ENCODE results near the gene TP53RK. TPM values are rescaled to one million over a fixed set of nuclear protein-coding genes. Genes with fewer than 3 reads are reported as not detected.

TP53RK gene
- total RNA-seq, 4 donors from 2014 or later: 12.4 to 26.7 (median 18.3) TPM

DNA sequence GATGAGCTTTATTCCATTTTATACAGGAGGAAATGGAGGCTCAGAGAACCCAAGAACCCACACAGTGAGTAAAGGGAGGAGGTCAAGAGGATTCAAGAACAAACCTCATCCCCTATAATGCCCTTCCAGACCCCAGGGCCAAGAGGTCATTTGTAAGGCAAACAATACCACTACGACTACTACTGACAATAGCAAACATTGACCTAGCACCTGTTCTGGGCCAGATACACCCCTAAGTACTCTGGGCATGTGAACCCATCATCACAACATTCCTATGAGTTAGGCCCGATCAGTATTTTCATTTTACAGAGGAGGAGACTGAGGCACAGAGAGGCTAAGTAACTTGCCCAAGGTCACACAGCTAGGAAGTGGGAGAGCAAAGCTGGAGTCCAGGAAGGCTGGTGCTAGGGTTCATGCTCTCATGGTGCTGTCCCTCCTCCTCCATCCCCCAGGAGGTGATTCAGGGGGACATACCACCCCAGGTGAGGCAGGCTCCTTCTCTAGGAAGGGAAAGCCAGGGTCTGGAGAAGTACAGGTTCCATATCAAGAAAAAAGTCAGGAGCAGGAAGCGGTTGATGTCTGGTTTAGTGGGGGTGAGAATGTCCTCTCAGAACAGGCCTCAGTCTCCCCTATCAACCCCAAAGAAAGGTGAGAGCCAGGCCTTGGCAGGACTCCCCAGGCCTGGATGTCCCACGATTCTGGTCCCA lies 51.7 kb downstream of the TP53RK start:
- H3K4me3 ChIP-seq: no peak overlapping the region
- H3K4me1 ChIP-seq: no peaks in the 10 kb centered on the region
- 79 to 100% methylated on average over 1 to 4 of the region's 4 CpGs for WGBS, 2 donors (ENCODE audit: low coverage in 1 of 2)
- intact Hi-C loops (cut with DNase I; ENCODE audit: low total_unique reads): no loop called here
- H3K9me3 ChIP-seq: no peaks in the 10 kb centered on the region
- TF ChIP-seq EP300 (IDR thresholded peaks at IDR 0.05; ENCODE audit: low read depth) (no peak), CTCF (IDR thresholded peaks at IDR 0.05) (no peak), POLR2A (IDR thresholded peaks at IDR 0.05) (no peak), POLR2AphosphoS5 (IDR thresholded peaks at IDR 0.05) (no peak)
- H3K27me3 ChIP-seq: no peaks in the 10 kb centered on the region
- no peak overlapping the region for H3K27ac ChIP-seq
- no peak for DNase-seq
- no peaks in the 10 kb centered on the region for H3K36me3 ChIP-seq
- in situ Hi-C loops (cut with MboI; ENCODE audit: low pct_ligation_motif_present in 1 of 4, low pct_unique_long_range_greater_than_20kb in 1 of 4, low sequenced_read_pairs in 3 of 4): no loop called here

GRCh38 chr20:46637020-46637419 lies 52.2 kb downstream of the TP53RK start:
- no peak for TF ChIP-seq POLR2A (IDR thresholded peaks at IDR 0.05)
- TF ChIP-seq CTCF (IDR thresholded peaks at IDR 0.05): no peak
- no peak for TF ChIP-seq POLR2AphosphoS5 (IDR thresholded peaks at IDR 0.05)
- no peak for TF ChIP-seq EP300 (IDR thresholded peaks at IDR 0.05; ENCODE audit: low read depth)
- Histone ChIP-seq H3K9me3 (no peaks in the 10 kb centered on the region), H3K4me3 (no peak overlapping the region), H3K4me1 (no peaks in the 10 kb centered on the region), H3K27ac (no peak overlapping the region), H3K27me3 (no peaks in the 10 kb centered on the region), H3K36me3 (no peaks in the 10 kb centered on the region)
- intact Hi-C loops (cut with DNase I; ENCODE audit: low total_unique reads) (no loop called here), in situ Hi-C loops (cut with MboI; ENCODE audit: low pct_ligation_motif_present in 1 of 4, low pct_unique_long_range_greater_than_20kb in 1 of 4, low sequenced_read_pairs in 3 of 4) (no loop called here)
- DNase-seq: no peak
- WGBS, 2 donors (ENCODE audit: low coverage in 1 of 2): 72 to 82% methylated on average over 5 to 11 of the region's 11 CpGs

GRCh38 chr20:46636514-46636913 lies 52.7 kb downstream of the TP53RK start:
- 78 to 100% methylated on average over 1 to 4 of the region's 4 CpGs for WGBS, 2 donors (ENCODE audit: low coverage in 1 of 2)
- Histone ChIP-seq H3K9me3 (no peaks in the 10 kb centered on the region), H3K4me1 (no peaks in the 10 kb centered on the region), H3K27ac (no peak overlapping the region), H3K27me3 (no peaks in the 10 kb centered on the region), H3K4me3 (no peak overlapping the region), H3K36me3 (no peaks in the 10 kb centered on the region)
- no peak for TF ChIP-seq EP300 (IDR thresholded peaks at IDR 0.05; ENCODE audit: low read depth)
- no peak for TF ChIP-seq POLR2A (IDR thresholded peaks at IDR 0.05)
- no peak for TF ChIP-seq POLR2AphosphoS5 (IDR thresholded peaks at IDR 0.05)
- TF ChIP-seq CTCF (IDR thresholded peaks at IDR 0.05): no peak
- in situ Hi-C loops (cut with MboI; ENCODE audit: low pct_ligation_motif_present in 1 of 4, low pct_unique_long_range_greater_than_20kb in 1 of 4, low sequenced_read_pairs in 3 of 4) (no loop called here), intact Hi-C loops (cut with DNase I; ENCODE audit: low total_unique reads) (no loop called here)
- DNase-seq: no peak

DNA sequence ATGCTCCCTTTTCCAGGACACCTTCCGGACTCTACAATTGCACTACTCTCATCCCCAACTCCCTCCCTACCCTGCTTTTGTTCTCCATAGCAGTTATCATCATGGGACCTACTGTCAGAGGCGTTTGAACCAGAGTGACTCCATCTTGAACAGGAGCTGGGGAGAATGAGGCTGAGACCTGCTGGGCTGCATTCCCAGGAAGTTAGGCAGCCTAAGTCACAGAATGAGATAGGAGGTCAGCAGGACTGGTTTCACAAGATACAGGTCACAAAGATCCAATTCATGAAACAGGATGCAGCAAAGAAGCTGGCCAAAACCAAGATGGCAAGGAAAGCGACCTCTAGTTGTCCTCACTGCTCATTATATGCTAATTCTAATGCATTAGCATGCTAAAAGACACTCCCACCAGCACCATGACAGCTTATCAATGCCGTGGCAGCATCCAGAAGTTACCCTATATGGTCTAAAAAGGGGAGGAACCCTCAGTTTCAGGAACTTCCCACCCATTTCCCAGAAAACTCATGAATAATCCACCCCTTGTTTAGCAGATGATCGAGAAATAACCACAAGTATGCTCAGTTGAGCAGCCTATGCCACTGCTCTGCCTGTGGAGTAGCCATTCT lies 53.6 kb downstream of the TP53RK start:
- DNase-seq: no peak
- Histone ChIP-seq H3K4me1 (no peaks in the 10 kb centered on the region), H3K27ac (no peak overlapping the region), H3K9me3 (no peaks in the 10 kb centered on the region), H3K27me3 (no peaks in the 10 kb centered on the region), H3K4me3 (no peak overlapping the region), H3K36me3 (no peaks in the 10 kb centered on the region)
- 63 to 69% methylated on average over 2 to 5 of the region's 5 CpGs for WGBS, 2 donors (ENCODE audit: low coverage in 1 of 2)
- TF ChIP-seq CTCF (IDR thresholded peaks at IDR 0.05): no peak
- no peak for TF ChIP-seq POLR2AphosphoS5 (IDR thresholded peaks at IDR 0.05)
- TF ChIP-seq EP300 (IDR thresholded peaks at IDR 0.05; ENCODE audit: low read depth): no peak
- no peak for TF ChIP-seq POLR2A (IDR thresholded peaks at IDR 0.05)
- intact Hi-C loops (cut with DNase I; ENCODE audit: low total_unique reads): no loop called here
- in situ Hi-C loops (cut with MboI; ENCODE audit: low pct_ligation_motif_present in 1 of 4, low pct_unique_long_range_greater_than_20kb in 1 of 4, low sequenced_read_pairs in 3 of 4): no loop called here

All from transverse colon (tissue), 4 donors.